ENCODE data around the gene ZFP92.

ZFP92 gene

GRCh38 chrX:153445106-153445855, 34.0 kb downstream of the ZFP92 start:
- H3K27me3 ChIP-seq (ENCODE audit: insufficient read depth, low read length) = no peaks in the 10 kb centered on the region
- no peak overlapping the region for H3K4me3 ChIP-seq (ENCODE audit: low read length)
- no peaks in the 10 kb centered on the region for H3K4me1 ChIP-seq (ENCODE audit: insufficient read depth, low read length)
- H3K9ac ChIP-seq (ENCODE audit: low read depth, low read length) = no peak overlapping the region
- no peaks in the 10 kb centered on the region for H3K9me3 ChIP-seq (ENCODE audit: insufficient read depth, low read depth, low read length)
- no peak overlapping the region for H3K27ac ChIP-seq (ENCODE audit: low read length)
- no peaks in the 10 kb centered on the region for H3K36me3 ChIP-seq (ENCODE audit: insufficient read depth, low read depth, low read length)

GRCh38 chrX:153445856-153446635, 34.8 kb downstream of the ZFP92 start, which contains the start of gene TREX2:
Gene TREX2 (minus strand): TSS chrX:153446056. CDS start chrX:153445430, 626 bp downstream.
- no peaks in the 10 kb centered on the region for H3K27me3 ChIP-seq (ENCODE audit: insufficient read depth, low read length)
- no peaks in the 10 kb centered on the region for H3K4me1 ChIP-seq (ENCODE audit: insufficient read depth, low read length)
- H3K27ac ChIP-seq (ENCODE audit: low read length) = no peak within 1 kb of the TSS
- no peaks in the 10 kb centered on the region for H3K9me3 ChIP-seq (ENCODE audit: insufficient read depth, low read depth, low read length)
- H3K36me3 ChIP-seq (ENCODE audit: insufficient read depth, low read depth, low read length) = no peaks in the 10 kb centered on the region
- H3K4me3 ChIP-seq (ENCODE audit: low read length) = no peak within 1 kb of the TSS
- H3K9ac ChIP-seq (ENCODE audit: low read depth, low read length) = no peak within 1 kb of the TSS

GRCh38 chrX:153446636-153446936, 35.3 kb downstream of the ZFP92 start:
- Histone ChIP-seq H3K27me3 (ENCODE audit: insufficient read depth, low read length) (no peaks in the 10 kb centered on the region), H3K27ac (ENCODE audit: low read length) (no peak overlapping the region), H3K9ac (ENCODE audit: low read depth, low read length) (no peak overlapping the region), H3K4me3 (ENCODE audit: low read length) (no peak overlapping the region), H3K4me1 (ENCODE audit: insufficient read depth, low read length) (no peaks in the 10 kb centered on the region), H3K36me3 (ENCODE audit: insufficient read depth, low read depth, low read length) (no peaks in the 10 kb centered on the region), H3K9me3 (ENCODE audit: insufficient read depth, low read depth, low read length) (no peaks in the 10 kb centered on the region)

- H3K9me3 ChIP-seq (ENCODE audit: insufficient read depth, low read depth, low read length) = no peaks in the 10 kb centered on the region
- peaks cover 3% of the 10 kb centered on the region; the same call in 1 of the 2 replicates for H3K36me3 ChIP-seq (ENCODE audit: insufficient read depth, low read depth, low read length)
- H3K4me3 ChIP-seq (ENCODE audit: low read length) = no peak overlapping the region
- H3K9ac ChIP-seq (ENCODE audit: low read depth, low read length) = no peak overlapping the region
- no peak overlapping the region for H3K27ac ChIP-seq (ENCODE audit: low read length)
- no peaks in the 10 kb centered on the region for H3K27me3 ChIP-seq (ENCODE audit: insufficient read depth, low read length)
- no peaks in the 10 kb centered on the region for H3K4me1 ChIP-seq (ENCODE audit: insufficient read depth, low read length)
Observed at GRCh38 chrX:153446950-153447580, 35.8 kb downstream of the ZFP92 start.

GRCh38 chrX:153447581-153447960, 36.3 kb downstream of the ZFP92 start:
- H3K27me3 ChIP-seq (ENCODE audit: insufficient read depth, low read length) = no peaks in the 10 kb centered on the region
- H3K27ac ChIP-seq (ENCODE audit: low read length) = no peak overlapping the region
- H3K9ac ChIP-seq (ENCODE audit: low read depth, low read length) = no peak overlapping the region
- no peak overlapping the region for H3K4me3 ChIP-seq (ENCODE audit: low read length)
- H3K36me3 ChIP-seq (ENCODE audit: insufficient read depth, low read depth, low read length) = peaks cover 5% of the 10 kb centered on the region; the same call in 1 of the 2 replicates
- H3K9me3 ChIP-seq (ENCODE audit: insufficient read depth, low read depth, low read length) = no peaks in the 10 kb centered on the region
- H3K4me1 ChIP-seq (ENCODE audit: insufficient read depth, low read length) = no peaks in the 10 kb centered on the region

GRCh38 chrX:153448556-153449367, 37.5 kb downstream of the ZFP92 start:
- Histone ChIP-seq H3K4me3 (ENCODE audit: low read length) (no peak overlapping the region), H3K27ac (ENCODE audit: low read length) (no peak overlapping the region), H3K27me3 (ENCODE audit: insufficient read depth, low read length) (no peaks in the 10 kb centered on the region), H3K4me1 (ENCODE audit: insufficient read depth, low read length) (no peaks in the 10 kb centered on the region), H3K9me3 (ENCODE audit: insufficient read depth, low read depth, low read length) (no peaks in the 10 kb centered on the region), H3K36me3 (ENCODE audit: insufficient read depth, low read depth, low read length) (peaks cover 5% of the 10 kb centered on the region; the same call in 1 of the 2 replicates), H3K9ac (ENCODE audit: low read depth, low read length) (no peak overlapping the region)

GRCh38 chrX:153449368-153450113, 38.3 kb downstream of the ZFP92 start:
- Histone ChIP-seq H3K4me3 (ENCODE audit: low read length) (no peak overlapping the region), H3K36me3 (ENCODE audit: insufficient read depth, low read depth, low read length) (peaks cover 5% of the 10 kb centered on the region), H3K9me3 (ENCODE audit: insufficient read depth, low read depth, low read length) (no peaks in the 10 kb centered on the region), H3K4me1 (ENCODE audit: insufficient read depth, low read length) (no peaks in the 10 kb centered on the region), H3K27ac (ENCODE audit: low read length) (no peak overlapping the region), H3K9ac (ENCODE audit: low read depth, low read length) (no peak overlapping the region), H3K27me3 (ENCODE audit: insufficient read depth, low read length) (no peaks in the 10 kb centered on the region)

GRCh38 chrX:153450114-153450948, 39.1 kb downstream of the ZFP92 start:
- no peak overlapping the region for H3K4me3 ChIP-seq (ENCODE audit: low read length)
- no peaks in the 10 kb centered on the region for H3K4me1 ChIP-seq (ENCODE audit: insufficient read depth, low read length)
- H3K9ac ChIP-seq (ENCODE audit: low read depth, low read length) = no peak overlapping the region
- no peaks in the 10 kb centered on the region for H3K27me3 ChIP-seq (ENCODE audit: insufficient read depth, low read length)
- H3K27ac ChIP-seq (ENCODE audit: low read length) = no peak overlapping the region
- H3K36me3 ChIP-seq (ENCODE audit: insufficient read depth, low read depth, low read length) = peaks cover 5% of the 10 kb centered on the region
- H3K9me3 ChIP-seq (ENCODE audit: insufficient read depth, low read depth, low read length) = no peaks in the 10 kb centered on the region

- H3K27me3 ChIP-seq (ENCODE audit: insufficient read depth, low read length) = no peaks in the 10 kb centered on the region
- H3K9me3 ChIP-seq (ENCODE audit: insufficient read depth, low read depth, low read length) = no peaks in the 10 kb centered on the region
- H3K27ac ChIP-seq (ENCODE audit: low read length) = no peak overlapping the region
- no peak overlapping the region for H3K4me3 ChIP-seq (ENCODE audit: low read length)
- peaks cover 5% of the 10 kb centered on the region for H3K36me3 ChIP-seq (ENCODE audit: insufficient read depth, low read depth, low read length)
- H3K9ac ChIP-seq (ENCODE audit: low read depth, low read length) = no peak overlapping the region
- no peaks in the 10 kb centered on the region for H3K4me1 ChIP-seq (ENCODE audit: insufficient read depth, low read length)
Observed at GRCh38 chrX:153450949-153451277, 39.6 kb downstream of the ZFP92 start.

GRCh38 chrX:153454901-153455550, 43.8 kb downstream of the ZFP92 start:
- Histone ChIP-seq H3K4me1 (ENCODE audit: insufficient read depth, low read length) (no peaks in the 10 kb centered on the region), H3K4me3 (ENCODE audit: low read length) (no peak overlapping the region), H3K9ac (ENCODE audit: low read depth, low read length) (no peak overlapping the region), H3K36me3 (ENCODE audit: insufficient read depth, low read depth, low read length) (peaks cover 5% of the 10 kb centered on the region), H3K27ac (ENCODE audit: low read length) (no peak overlapping the region), H3K9me3 (ENCODE audit: insufficient read depth, low read depth, low read length) (no peaks in the 10 kb centered on the region), H3K27me3 (ENCODE audit: insufficient read depth, low read length) (no peaks in the 10 kb centered on the region)
